ENCODE measurements around the gene ALAS2. TPM values are rescaled to one million over a fixed set of nuclear protein-coding genes. Genes with fewer than 3 reads are reported as not detected.

ALAS2 gene
- total and polyA plus RNA-seq, 2 of the 8 experiments (the other 6 are each of a cell fraction or from before 2014, with no cell fraction given) = 0.27 to 0.32 TPM

DNA sequence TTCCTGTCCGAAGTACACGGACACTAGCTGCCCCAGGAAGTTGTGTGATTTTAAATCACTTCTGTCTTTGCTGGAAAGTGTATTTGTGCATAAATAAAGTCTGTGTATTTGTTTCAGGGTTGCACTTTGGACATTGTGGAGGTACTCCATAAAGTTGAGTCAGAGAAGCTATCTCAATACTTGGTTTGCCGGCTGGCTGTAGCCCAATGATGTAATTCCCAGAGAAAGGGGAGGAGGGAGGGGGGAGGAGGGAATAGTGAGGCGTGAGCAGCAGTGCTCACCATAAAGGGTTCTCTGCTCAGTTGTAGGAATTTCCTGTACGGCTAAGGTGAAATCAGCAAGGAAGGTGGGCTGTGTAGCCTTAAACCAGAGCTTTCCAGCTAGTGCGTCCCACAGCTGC is 23.1 kb downstream of the ALAS2 start (continued):
- TF ChIP-seq, protein P1, sequence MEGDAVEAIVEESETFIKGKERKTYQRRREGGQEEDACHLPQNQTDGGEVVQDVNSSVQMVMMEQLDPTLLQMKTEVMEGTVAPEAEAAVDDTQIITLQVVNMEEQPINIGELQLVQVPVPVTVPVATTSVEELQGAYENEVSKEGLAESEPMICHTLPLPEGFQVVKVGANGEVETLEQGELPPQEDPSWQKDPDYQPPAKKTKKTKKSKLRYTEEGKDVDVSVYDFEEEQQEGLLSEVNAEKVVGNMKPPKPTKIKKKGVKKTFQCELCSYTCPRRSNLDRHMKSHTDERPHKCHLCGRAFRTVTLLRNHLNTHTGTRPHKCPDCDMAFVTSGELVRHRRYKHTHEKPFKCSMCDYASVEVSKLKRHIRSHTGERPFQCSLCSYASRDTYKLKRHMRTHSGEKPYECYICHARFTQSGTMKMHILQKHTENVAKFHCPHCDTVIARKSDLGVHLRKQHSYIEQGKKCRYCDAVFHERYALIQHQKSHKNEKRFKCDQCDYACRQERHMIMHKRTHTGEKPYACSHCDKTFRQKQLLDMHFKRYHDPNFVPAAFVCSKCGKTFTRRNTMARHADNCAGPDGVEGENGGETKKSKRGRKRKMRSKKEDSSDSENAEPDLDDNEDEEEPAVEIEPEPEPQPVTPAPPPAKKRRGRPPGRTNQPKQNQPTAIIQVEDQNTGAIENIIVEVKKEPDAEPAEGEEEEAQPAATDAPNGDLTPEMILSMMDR (IDR thresholded peaks at IDR 0.05; ENCODE audit: control extremely low read depth in 1 of 3, insufficient read depth in 1 of 3, low read depth in 1 of 3, low read length in 3 of 3) = no peak
- TF ChIP-seq HDAC2 (IDR thresholded peaks at IDR 0.05; ENCODE audit: borderline replicate concordance in 1 of 2, low read depth in 2 of 2, low read length in 2 of 2) (no peak), ZNF274 (IDR thresholded peaks at IDR 0.05; ENCODE audit: borderline replicate concordance, extremely low read depth, low read length) (no peak)
